GM12875 (cell line): ENCODE results near the gene NUDT9.
A peak's percentile ranks its signal among the peaks of the same experiment; 100 is the strongest.
"Not testable (repeated sequence)": the region's sequence is repeated elsewhere in the genome, so short reads cannot be mapped to it uniquely, and the experiment has no call there.

Experiments used
- H3K4me3 ChIP-seq: one replicate; pipeline ENCODE4 v1.5.1; 2011; ENCODE audit warnings: low read depth, low read length, control low read depth
- CTCF ChIP-seq: IDR thresholded peaks from 2 replicates; pipeline ENCODE4 v1.5.1; 2011; ENCODE audit warnings: low read depth, mild to moderate bottlenecking, control low read depth, inconsistent platforms, low read length, moderate library complexity, borderline replicate concordance; ENCODE audit not compliant: insufficient read depth

NUDT9 gene

GRCh38 chr4:87422104-87423052 is at the start of gene NUDT9:
Gene NUDT9 (plus strand): TSS chr4:87422573. CDS start chr4:87422906, 333 bp downstream.
- TF ChIP-seq CTCF: 0 out of 2 replicates have a peak, but pooled peaks have one; percentile 11
- H3K4me3 ChIP-seq: peak within 1 kb of the TSS; percentile 73

GRCh38 chr4:87375719-87376291 is 46.6 kb upstream of the NUDT9 start:
- H3K4me3 ChIP-seq: no peak overlapping the region
- TF ChIP-seq CTCF: peak; percentile 62; the same call in 1 of the 2 replicates

GRCh38 chr4:87377816-87378215 is 44.6 kb upstream of the NUDT9 start:
- TF ChIP-seq CTCF: no peak
- no peak overlapping the region for H3K4me3 ChIP-seq

GRCh38 chr4:87382116-87382515 is 40.3 kb upstream of the NUDT9 start:
- TF ChIP-seq CTCF: no peak
- no peak overlapping the region for H3K4me3 ChIP-seq

- TF ChIP-seq CTCF: no peak
Observed at GRCh38 chr4:87382931-87383330, 39.4 kb upstream of the NUDT9 start.

GRCh38 chr4:87384466-87385132 is 37.8 kb upstream of the NUDT9 start:
- not testable (repeated sequence) for H3K4me3 ChIP-seq

More at GRCh38 chr4:87382931-87383330, 39.4 kb upstream of the NUDT9 start:
- no peak overlapping the region for H3K4me3 ChIP-seq

GRCh38 chr4:87387237-87387636 is 35.1 kb upstream of the NUDT9 start:
- H3K4me3 ChIP-seq: no peak overlapping the region
- TF ChIP-seq CTCF: no peak
